Effector memory CD4-positive, alpha-beta T cell (primary cell): ENCODE measurements around the gene PIK3C2G.

Experiments
- DNase-seq, 3 donors: peaks; one replicate each; pipeline ENCODE4 v3.0.0-alpha.2; 2020
- H3K27ac ChIP-seq: 2 replicates; pipeline ENCODE4 v1.7.0; 2013; ENCODE audit warnings: mild to moderate bottlenecking, low read length, moderate library complexity; ENCODE audit not compliant: insufficient read depth, poor library complexity, severe bottlenecking
- H3K27me3 ChIP-seq: replicated peaks from 2 replicates; pipeline ENCODE4 v1.7.0; 2013; ENCODE audit warnings: mild to moderate bottlenecking, low read length; ENCODE audit not compliant: insufficient read depth, control insufficient read depth, poor library complexity, severe bottlenecking
- H3K36me3 ChIP-seq: 2 replicates; pipeline ENCODE4 v1.7.0; 2013; ENCODE audit warnings: mild to moderate bottlenecking, low read length, moderate library complexity; ENCODE audit not compliant: control insufficient read depth, insufficient read depth
- H3K4me1 ChIP-seq: 2 replicates; pipeline ENCODE4 v1.7.0; 2013; ENCODE audit warnings: low read length, mild to moderate bottlenecking; ENCODE audit not compliant: control insufficient read depth, insufficient read depth, poor library complexity, severe bottlenecking
- H3K4me3 ChIP-seq: 2 replicates; pipeline ENCODE4 v1.7.0; 2013; ENCODE audit warnings: low read length, low read depth, mild to moderate bottlenecking; ENCODE audit not compliant: insufficient read depth, poor library complexity, severe bottlenecking
- H3K9me3 ChIP-seq: 2 replicates; pipeline ENCODE4 v1.7.0; 2013; ENCODE audit warnings: mild to moderate bottlenecking, low read length, moderate library complexity; ENCODE audit not compliant: control insufficient read depth

Gene PIK3C2G

DNA sequence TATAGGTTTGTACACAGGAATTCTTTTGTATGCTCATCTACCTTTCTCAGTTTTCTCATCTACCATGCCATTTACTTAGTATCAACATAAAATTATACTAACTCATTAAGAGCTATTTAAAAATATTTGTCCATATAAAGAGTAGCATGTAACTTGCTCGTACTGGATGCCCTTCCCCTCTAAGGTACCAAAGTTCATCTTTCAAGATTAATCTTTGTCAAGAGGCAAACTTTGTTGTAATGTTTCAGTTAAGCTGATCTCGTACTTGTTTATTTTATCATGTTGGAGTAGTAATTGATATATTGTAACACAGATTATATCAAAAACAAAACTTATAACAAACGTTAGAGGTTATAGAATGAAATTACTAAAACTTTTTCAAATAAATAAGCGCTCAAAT, 128.5 kb downstream of the PIK3C2G start:
- no peaks in the 10 kb centered on the region for H3K36me3 ChIP-seq
- H3K4me1 ChIP-seq = no peaks in the 10 kb centered on the region
- no peak for DNase-seq
- H3K9me3 ChIP-seq = no peaks in the 10 kb centered on the region
- H3K27ac ChIP-seq = no peak overlapping the region
- no peaks in the 10 kb centered on the region for H3K27me3 ChIP-seq
- H3K4me3 ChIP-seq = no peak overlapping the region

- no peak overlapping the region for H3K27ac ChIP-seq
- H3K27me3 ChIP-seq = no peaks in the 10 kb centered on the region
- H3K4me3 ChIP-seq = no peak overlapping the region
- H3K9me3 ChIP-seq = no peaks in the 10 kb centered on the region
- H3K36me3 ChIP-seq = no peaks in the 10 kb centered on the region
- DNase-seq = no peak
- no peaks in the 10 kb centered on the region for H3K4me1 ChIP-seq
These were observed 129.8 kb downstream of the PIK3C2G start for GRCh38 chr12:18391151-18391550.

- Histone ChIP-seq H3K27me3 (no peaks in the 10 kb centered on the region), H3K4me1 (no peaks in the 10 kb centered on the region), H3K36me3 (no peaks in the 10 kb centered on the region), H3K9me3 (no peaks in the 10 kb centered on the region), H3K4me3 (no peak overlapping the region), H3K27ac (no peak overlapping the region)
- DNase-seq = no peak
These were observed 133.4 kb downstream of the PIK3C2G start for GRCh38 chr12:18394742-18395141.

- no peaks in the 10 kb centered on the region for H3K36me3 ChIP-seq
- DNase-seq = no peak
- H3K9me3 ChIP-seq = no peaks in the 10 kb centered on the region
- H3K27me3 ChIP-seq = no peaks in the 10 kb centered on the region
- H3K4me3 ChIP-seq = no peak overlapping the region
- H3K4me1 ChIP-seq = no peaks in the 10 kb centered on the region
- H3K27ac ChIP-seq = no peak overlapping the region
These were observed 138.9 kb downstream of the PIK3C2G start for GRCh38 chr12:18400186-18400585.

- DNase-seq = no peak
- Histone ChIP-seq H3K27ac (no peak overlapping the region), H3K4me3 (no peak overlapping the region), H3K36me3 (no peaks in the 10 kb centered on the region), H3K27me3 (no peaks in the 10 kb centered on the region), H3K4me1 (no peaks in the 10 kb centered on the region), H3K9me3 (no peaks in the 10 kb centered on the region)
These were observed 141.7 kb downstream of the PIK3C2G start for GRCh38 chr12:18402872-18403611.

DNA sequence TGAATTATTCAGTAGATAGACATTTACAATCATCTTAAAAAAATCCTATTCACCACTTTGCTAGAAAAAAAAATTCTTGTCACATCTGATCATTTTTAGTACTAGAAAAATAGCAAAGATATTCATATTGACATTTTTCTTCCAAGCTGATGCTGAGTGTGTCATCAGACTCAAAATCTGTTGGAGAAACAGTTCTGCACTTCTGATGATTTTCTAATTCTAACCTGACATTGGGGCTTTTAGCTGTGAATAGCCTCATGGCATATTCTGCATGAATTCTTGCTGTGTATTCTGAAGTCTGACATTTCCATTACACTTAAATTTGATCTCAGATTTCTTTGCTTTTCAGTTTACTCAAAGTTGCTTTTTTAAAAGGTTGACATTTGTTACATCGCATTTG, 150.1 kb downstream of the PIK3C2G start:
- no peak for DNase-seq
- Histone ChIP-seq H3K9me3 (no peaks in the 10 kb centered on the region), H3K36me3 (no peaks in the 10 kb centered on the region), H3K27ac (no peak overlapping the region), H3K4me3 (no peak overlapping the region), H3K27me3 (no peaks in the 10 kb centered on the region), H3K4me1 (no peaks in the 10 kb centered on the region)

GRCh38 chr12:18414671-18415070, 153.4 kb downstream of the PIK3C2G start:
- Histone ChIP-seq H3K36me3 (no peaks in the 10 kb centered on the region), H3K4me1 (no peaks in the 10 kb centered on the region), H3K4me3 (no peak overlapping the region), H3K27ac (no peak overlapping the region), H3K9me3 (no peaks in the 10 kb centered on the region), H3K27me3 (no peaks in the 10 kb centered on the region)
- DNase-seq = no peak

GRCh38 chr12:18415227-18415626, 153.9 kb downstream of the PIK3C2G start:
- Histone ChIP-seq H3K27me3 (no peaks in the 10 kb centered on the region), H3K27ac (no peak overlapping the region), H3K36me3 (no peaks in the 10 kb centered on the region), H3K4me3 (no peak overlapping the region), H3K9me3 (no peaks in the 10 kb centered on the region), H3K4me1 (no peaks in the 10 kb centered on the region)
- DNase-seq = no peak

- Histone ChIP-seq H3K27me3 (no peaks in the 10 kb centered on the region), H3K27ac (no peak overlapping the region), H3K4me3 (no peak overlapping the region), H3K4me1 (no peaks in the 10 kb centered on the region), H3K9me3 (no peaks in the 10 kb centered on the region), H3K36me3 (no peaks in the 10 kb centered on the region)
- DNase-seq = no peak
These were observed 155.1 kb downstream of the PIK3C2G start for GRCh38 chr12:18416412-18416811.

GRCh38 chr12:18419311-18419710, 158.0 kb downstream of the PIK3C2G start:
- Histone ChIP-seq H3K27me3 (no peaks in the 10 kb centered on the region), H3K36me3 (no peaks in the 10 kb centered on the region), H3K4me3 (no peak overlapping the region), H3K4me1 (no peaks in the 10 kb centered on the region), H3K9me3 (no peaks in the 10 kb centered on the region), H3K27ac (no peak overlapping the region)
- no peak for DNase-seq
